ENCODE measurements around the gene PGLYRP1. TPM values are rescaled to one million over a fixed set of nuclear protein-coding genes. Genes with fewer than 3 reads are reported as not detected.

Gene PGLYRP1
- total RNA-seq, 1 donor from 2014 or later, result 3.0 TPM

DNA sequence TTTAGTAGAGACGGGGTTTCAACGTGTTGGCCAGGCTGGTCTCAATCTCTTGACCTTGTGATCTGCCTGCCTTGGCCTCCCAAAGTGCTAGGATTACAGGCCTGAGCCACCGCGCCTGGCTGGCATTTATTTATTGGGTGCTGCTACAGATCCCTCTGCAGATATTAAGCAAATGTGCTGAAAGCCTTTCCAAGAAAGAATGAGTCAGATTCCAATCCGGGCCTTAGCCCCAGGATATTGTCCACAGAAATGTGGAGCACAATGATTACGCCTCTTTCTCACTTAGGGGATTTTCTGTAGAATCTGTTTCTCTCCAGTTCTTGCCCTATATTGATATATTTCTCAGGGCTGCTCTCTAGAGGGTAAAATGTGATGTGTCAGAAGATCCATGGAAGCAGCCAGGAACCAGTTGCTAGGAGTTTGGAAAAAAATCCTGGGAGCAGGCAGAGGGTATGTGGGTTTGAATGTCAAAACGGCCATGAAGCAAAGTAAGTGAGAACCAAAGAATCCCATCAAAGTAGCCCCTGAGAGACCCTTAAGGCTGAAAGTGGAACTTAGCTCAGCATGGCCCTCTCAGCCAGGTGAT, 42.7 kb upstream of the PGLYRP1 start:
- TF ChIP-seq, protein P1, sequence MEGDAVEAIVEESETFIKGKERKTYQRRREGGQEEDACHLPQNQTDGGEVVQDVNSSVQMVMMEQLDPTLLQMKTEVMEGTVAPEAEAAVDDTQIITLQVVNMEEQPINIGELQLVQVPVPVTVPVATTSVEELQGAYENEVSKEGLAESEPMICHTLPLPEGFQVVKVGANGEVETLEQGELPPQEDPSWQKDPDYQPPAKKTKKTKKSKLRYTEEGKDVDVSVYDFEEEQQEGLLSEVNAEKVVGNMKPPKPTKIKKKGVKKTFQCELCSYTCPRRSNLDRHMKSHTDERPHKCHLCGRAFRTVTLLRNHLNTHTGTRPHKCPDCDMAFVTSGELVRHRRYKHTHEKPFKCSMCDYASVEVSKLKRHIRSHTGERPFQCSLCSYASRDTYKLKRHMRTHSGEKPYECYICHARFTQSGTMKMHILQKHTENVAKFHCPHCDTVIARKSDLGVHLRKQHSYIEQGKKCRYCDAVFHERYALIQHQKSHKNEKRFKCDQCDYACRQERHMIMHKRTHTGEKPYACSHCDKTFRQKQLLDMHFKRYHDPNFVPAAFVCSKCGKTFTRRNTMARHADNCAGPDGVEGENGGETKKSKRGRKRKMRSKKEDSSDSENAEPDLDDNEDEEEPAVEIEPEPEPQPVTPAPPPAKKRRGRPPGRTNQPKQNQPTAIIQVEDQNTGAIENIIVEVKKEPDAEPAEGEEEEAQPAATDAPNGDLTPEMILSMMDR (IDR thresholded peaks at IDR 0.05), result no peak
- Histone ChIP-seq H3K4me3 (no peak overlapping the region), H3K36me3 (no peaks in the 10 kb centered on the region), H3K9me3 (no peaks in the 10 kb centered on the region), H3K4me1 (no peaks in the 10 kb centered on the region), H3K27me3 (ENCODE audit: low read depth) (peaks cover 50% of the 10 kb centered on the region), H3K27ac (no peak overlapping the region)
- DNase-seq (no peak), ATAC-seq (no peak)
- intact Hi-C loops (cut with DNase I), result no loop called here

DNA sequence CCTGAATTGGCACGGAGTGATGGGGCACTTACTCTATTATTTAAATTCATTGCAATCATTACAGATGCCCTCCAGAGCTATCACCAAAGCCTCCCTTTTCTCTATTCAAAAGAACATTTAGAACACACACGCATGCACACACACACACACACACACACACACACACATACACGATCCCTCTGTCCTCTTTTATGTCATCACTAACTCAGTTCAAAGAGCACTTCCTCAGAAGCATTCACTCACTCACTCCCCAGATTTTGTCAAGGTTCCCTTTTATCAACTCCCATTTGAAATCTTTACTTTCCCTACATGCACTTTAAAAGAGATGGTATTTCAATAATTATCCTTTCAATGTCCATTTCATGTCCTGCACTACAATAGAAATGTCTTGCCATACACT, 40.3 kb upstream of the PGLYRP1 start:
- no peak overlapping the region for H3K27ac ChIP-seq
- H3K27me3 ChIP-seq (ENCODE audit: low read depth), result peaks cover 39% of the 10 kb centered on the region
- no peak for DNase-seq
- no peaks in the 10 kb centered on the region for H3K9me3 ChIP-seq
- TF ChIP-seq, protein P1 (IDR thresholded peaks at IDR 0.05), result no peak
- H3K4me1 ChIP-seq, result no peaks in the 10 kb centered on the region
- H3K4me3 ChIP-seq, result no peak overlapping the region
- ATAC-seq, result no peak
- intact Hi-C loops (cut with DNase I), result no loop called here
- H3K36me3 ChIP-seq, result no peaks in the 10 kb centered on the region

DNA sequence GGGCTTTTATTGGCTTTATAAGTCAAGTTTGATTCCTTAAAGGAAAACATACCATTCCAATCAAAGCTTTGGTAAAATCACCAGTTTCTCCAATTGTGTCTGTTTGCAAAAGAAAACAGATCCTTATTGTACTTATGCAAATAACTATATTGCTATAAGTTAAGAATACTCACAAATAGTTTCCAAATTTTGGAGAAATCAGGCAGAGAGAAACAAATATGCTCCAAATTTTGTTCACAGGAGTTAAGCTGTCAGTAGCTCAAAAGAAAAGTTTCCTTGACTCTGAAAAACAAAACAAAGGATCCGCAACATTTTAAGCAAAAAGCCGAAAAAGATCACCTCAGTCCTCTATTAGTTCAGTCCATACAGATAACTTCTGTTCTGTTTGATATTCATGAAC, 37.2 kb upstream of the PGLYRP1 start:
- Histone ChIP-seq H3K9me3 (no peaks in the 10 kb centered on the region), H3K36me3 (no peaks in the 10 kb centered on the region), H3K27ac (no peak overlapping the region), H3K4me1 (no peaks in the 10 kb centered on the region), H3K27me3 (ENCODE audit: low read depth) (peaks cover 45% of the 10 kb centered on the region), H3K4me3 (no peak overlapping the region)
- no peak for DNase-seq
- intact Hi-C loops (cut with DNase I), result no loop called here
- TF ChIP-seq, protein P1 (IDR thresholded peaks at IDR 0.05), result no peak
- ATAC-seq, result no peak

DNA sequence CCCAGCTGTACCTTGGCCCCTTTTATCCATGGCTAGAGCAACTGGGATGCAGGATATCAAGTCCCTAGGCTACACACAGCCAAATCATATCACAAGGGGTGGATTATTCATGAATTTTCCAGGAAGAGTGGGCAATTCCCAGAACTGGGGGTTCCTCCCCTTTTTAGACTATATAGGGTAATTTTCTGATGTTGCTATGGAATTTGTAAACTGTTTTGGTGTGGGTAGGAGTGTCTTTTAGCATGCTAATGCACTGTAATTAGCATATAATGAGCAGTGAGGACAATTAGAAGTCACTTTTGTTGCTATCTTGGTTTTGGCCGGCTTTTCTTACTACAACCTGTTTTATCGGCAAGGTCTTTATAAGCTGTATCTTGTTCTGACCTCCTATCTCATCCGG, 35.9 kb upstream of the PGLYRP1 start:
- intact Hi-C loops (cut with DNase I), result no loop called here
- no peak for ATAC-seq
- no peaks in the 10 kb centered on the region for H3K36me3 ChIP-seq
- no peak overlapping the region for H3K4me3 ChIP-seq
- H3K4me1 ChIP-seq, result no peaks in the 10 kb centered on the region
- H3K9me3 ChIP-seq, result no peaks in the 10 kb centered on the region
- H3K27me3 ChIP-seq (ENCODE audit: low read depth), result peaks cover 37% of the 10 kb centered on the region
- H3K27ac ChIP-seq, result no peak overlapping the region
- TF ChIP-seq, protein P1 (IDR thresholded peaks at IDR 0.05), result no peak
- no peak for DNase-seq

DNA sequence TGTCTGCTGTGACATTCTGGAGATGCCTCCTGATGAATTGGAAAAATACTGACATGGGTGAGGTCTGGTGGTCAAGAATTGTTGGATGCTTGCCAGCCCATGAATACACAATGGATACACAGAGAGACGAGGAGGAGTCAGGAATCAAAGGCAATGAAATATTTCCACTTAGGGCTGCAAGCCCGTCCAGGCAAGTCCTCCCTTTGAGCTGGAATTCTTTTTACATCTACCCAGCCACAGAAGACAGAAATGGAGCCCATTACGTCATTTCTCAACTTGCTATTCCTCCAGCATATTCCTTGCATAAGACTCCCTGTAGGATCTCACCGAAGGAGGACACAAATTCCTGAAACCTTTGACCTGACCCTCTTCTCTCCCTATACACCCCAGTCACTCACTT, 33.7 kb upstream of the PGLYRP1 start:
- intact Hi-C loops (cut with DNase I), result no loop called here
- Histone ChIP-seq H3K36me3 (no peaks in the 10 kb centered on the region), H3K4me1 (no peaks in the 10 kb centered on the region), H3K4me3 (no peak overlapping the region), H3K27me3 (ENCODE audit: low read depth) (peaks cover 24% of the 10 kb centered on the region), H3K27ac (no peak overlapping the region), H3K9me3 (no peaks in the 10 kb centered on the region)
- TF ChIP-seq, protein P1 (IDR thresholded peaks at IDR 0.05), result no peak
- DNase-seq, result no peak
- no peak for ATAC-seq
